Cardiac muscle cell (in vitro differentiated cells and primary cell): ENCODE results near the gene KDM4B. TPM values are rescaled to one million over a fixed set of nuclear protein-coding genes. Genes with fewer than 3 reads are reported as not detected.
A peak's percentile ranks its signal among the peaks of the same experiment; 100 is the strongest.

Experiments used
- DNase-seq, 2 donors: peaks; one replicate each; pipeline versions ENCODE4 v3.0.0 to v3.0.0-alpha.2; 2010 to 2017; ENCODE audit warnings: low read depth in 1 of 2, low spot score in 1 of 2
- H3K27ac ChIP-seq: fragments of 200-600 bp; sonication (generic); 2 replicates; pipeline ENCODE4 v1.5.1; 2016
- H3K27me3 ChIP-seq: fragments of 200-600 bp; sonication (generic); 2 replicates; pipeline ENCODE4 v1.6.0; 2016; ENCODE audit warnings: control low read depth
- H3K36me3 ChIP-seq: fragments of 200-600 bp; sonication (generic); 2 replicates; pipeline ENCODE4 v1.5.1; 2016; ENCODE audit warnings: control low read depth
- H3K4me1 ChIP-seq: fragments of 200-600 bp; sonication (generic); 2 replicates; pipeline ENCODE4 v1.8.1; 2017; ENCODE audit warnings: low read depth, mild to moderate bottlenecking, mixed run types
- H3K4me3 ChIP-seq: fragments of 200-600 bp; sonication (generic); 2 replicates; pipeline ENCODE4 v1.5.1; 2016; ENCODE audit warnings: mild to moderate bottlenecking
- H3K9me3 ChIP-seq: fragments of 200-600 bp; sonication (generic); 2 replicates; pipeline ENCODE4 v1.5.1; 2017; ENCODE audit warnings: low read depth, mild to moderate bottlenecking, control low read depth
- polyA plus RNA-seq: library from polyadenylated mRNA; unstranded; fragments of >200 nt; fragmentation: Nextera tagmentation; extraction: Ambion mirVana; gene quantifications from 2 replicates; pipeline ENCODE4 v1.2.1, GENCODE V29; 2016
- total RNA-seq: library from RNA; depleted of rRNA; stranded (reverse); fragments of >200 nt; gene quantifications from 2 replicates; pipeline ENCODE4 v1.2.3, GENCODE V29; 2016
- TF ChIP-seq, protein P1 (sequence below): IDR thresholded peaks from 2 replicates; pipeline ENCODE4 v1.5.1; 2012; ENCODE audit warnings: low read depth, mild to moderate bottlenecking, low read length

KDM4B gene
- total and polyA plus RNA-seq, 2 experiments from 2014 or later, result 74.6 to 90.6 TPM

DNA sequence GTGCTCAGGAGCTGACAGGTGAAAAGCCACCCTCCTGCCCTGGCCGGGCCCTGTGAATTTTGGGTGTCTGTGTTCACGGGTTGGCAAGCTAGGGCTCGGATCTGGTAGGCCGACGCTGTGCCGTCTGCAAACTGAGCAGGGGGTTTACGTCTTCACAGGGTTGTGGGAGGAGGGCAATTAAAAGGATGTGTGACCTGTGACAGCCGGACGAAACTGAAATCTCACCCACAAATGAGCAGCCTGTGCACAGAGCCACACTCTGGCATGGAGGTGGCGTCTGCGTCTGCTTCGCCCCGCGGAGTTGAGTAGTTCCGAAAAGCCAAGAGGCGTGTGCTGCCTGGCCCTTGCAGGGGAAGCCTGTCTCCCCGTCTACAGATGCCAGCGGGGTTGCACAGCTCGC lies 117.3 kb downstream of the KDM4B start:
- Histone ChIP-seq H3K4me1 (peaks cover 6% of the 10 kb centered on the region), H3K36me3 (peaks cover 14% of the 10 kb centered on the region), H3K27me3 (no peaks in the 10 kb centered on the region), H3K4me3 (no peak overlapping the region), H3K27ac (no peak overlapping the region), H3K9me3 (no peaks in the 10 kb centered on the region)
- TF ChIP-seq, protein P1, sequence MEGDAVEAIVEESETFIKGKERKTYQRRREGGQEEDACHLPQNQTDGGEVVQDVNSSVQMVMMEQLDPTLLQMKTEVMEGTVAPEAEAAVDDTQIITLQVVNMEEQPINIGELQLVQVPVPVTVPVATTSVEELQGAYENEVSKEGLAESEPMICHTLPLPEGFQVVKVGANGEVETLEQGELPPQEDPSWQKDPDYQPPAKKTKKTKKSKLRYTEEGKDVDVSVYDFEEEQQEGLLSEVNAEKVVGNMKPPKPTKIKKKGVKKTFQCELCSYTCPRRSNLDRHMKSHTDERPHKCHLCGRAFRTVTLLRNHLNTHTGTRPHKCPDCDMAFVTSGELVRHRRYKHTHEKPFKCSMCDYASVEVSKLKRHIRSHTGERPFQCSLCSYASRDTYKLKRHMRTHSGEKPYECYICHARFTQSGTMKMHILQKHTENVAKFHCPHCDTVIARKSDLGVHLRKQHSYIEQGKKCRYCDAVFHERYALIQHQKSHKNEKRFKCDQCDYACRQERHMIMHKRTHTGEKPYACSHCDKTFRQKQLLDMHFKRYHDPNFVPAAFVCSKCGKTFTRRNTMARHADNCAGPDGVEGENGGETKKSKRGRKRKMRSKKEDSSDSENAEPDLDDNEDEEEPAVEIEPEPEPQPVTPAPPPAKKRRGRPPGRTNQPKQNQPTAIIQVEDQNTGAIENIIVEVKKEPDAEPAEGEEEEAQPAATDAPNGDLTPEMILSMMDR, result no peak
- no peak for DNase-seq

DNA sequence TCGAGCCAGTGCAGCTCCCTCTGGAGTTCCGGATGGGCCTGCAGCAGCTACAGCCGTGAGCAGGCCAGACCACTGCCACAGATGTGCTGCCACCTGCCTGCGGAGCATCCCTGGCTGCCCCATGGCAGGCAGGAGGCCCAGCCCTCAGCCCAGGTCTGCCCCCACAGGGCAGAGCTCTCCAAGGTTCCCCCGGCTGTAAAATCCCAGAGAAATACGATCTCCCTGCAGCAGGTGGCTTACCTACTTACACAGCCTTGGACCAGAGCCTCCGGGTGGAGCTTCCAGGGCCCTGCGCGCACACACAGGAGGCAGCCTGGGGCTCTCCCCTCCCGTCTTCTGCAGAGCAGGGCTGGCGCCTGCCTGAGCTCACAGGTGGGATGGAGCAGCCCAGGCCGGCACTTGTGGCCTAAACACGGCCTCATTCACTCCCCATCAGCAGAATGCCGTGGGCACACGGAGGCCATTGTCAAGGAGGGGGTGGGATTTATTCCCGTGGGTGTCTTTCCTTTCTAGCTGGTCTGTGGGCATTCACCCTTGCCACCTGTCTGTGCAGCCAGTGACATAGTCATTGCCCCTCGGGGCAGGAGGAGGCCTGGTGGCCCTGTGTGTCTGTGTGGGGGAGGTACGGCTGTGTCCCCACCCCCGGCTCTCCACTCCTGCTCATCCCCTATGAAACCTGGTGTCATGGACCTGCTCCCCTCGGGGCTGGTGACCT lies 118.0 kb downstream of the KDM4B start:
- TF ChIP-seq, protein P1, result no peak
- no peaks in the 10 kb centered on the region for H3K27me3 ChIP-seq
- H3K36me3 ChIP-seq, result peaks cover 8% of the 10 kb centered on the region
- no peak overlapping the region for H3K27ac ChIP-seq
- peaks cover 12% of the 10 kb centered on the region for H3K4me1 ChIP-seq
- no peak for DNase-seq
- H3K4me3 ChIP-seq, result no peak overlapping the region
- no peaks in the 10 kb centered on the region for H3K9me3 ChIP-seq

DNA sequence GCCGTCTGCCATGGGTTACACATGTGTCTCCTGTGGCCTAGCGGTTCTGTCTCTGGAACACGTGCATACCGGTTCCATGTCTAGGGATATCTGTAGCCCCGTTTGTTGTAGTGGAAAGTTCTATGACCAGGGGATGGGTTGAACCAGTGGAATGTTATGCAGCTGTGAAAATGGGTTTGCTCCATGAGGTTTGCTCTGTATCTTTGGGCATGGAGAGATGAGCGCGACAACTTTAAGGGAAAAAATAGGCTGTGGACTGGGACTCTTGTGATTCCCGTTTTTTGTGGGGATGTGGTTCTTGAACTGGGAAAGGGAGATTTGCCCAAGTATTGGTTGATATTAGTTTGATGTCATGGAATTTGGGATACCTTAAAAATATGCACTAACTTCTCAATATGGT lies 120.4 kb downstream of the KDM4B start:
- Histone ChIP-seq H3K36me3 (no peaks in the 10 kb centered on the region), H3K4me3 (no peak overlapping the region), H3K27me3 (no peaks in the 10 kb centered on the region), H3K4me1 (peaks cover 18% of the 10 kb centered on the region), H3K27ac (peak overlapping the region; percentile 16), H3K9me3 (no peaks in the 10 kb centered on the region)
- TF ChIP-seq, protein P1, result no peak
- DNase-seq, result no peak

DNA sequence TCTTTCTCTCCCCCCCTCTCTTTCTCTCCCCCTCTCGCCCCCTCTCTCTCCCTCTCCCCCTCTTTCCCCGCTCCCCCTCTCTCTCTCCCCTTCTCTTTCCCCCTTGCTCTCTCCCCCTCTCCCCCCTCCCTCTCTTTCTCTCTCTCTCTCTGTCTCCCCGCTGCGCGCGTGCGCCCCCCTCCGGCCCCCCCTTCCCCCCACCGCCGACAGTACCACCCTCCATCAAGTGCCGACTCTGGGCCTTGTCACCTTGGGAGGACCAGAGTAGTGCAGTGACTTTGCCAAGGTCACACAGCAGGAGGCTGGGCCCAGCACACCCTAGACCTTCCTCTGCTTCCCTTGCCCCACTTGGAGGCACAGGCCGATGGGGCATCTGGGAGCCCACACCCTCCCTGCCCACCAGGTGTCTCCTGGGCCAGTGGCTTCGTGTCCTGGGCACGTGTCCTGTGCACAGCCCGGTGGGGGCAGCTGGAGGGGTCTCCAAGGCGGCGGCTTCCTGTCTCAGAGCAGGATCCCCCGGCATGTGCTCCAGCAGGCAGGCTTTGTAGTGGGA lies 121.6 kb downstream of the KDM4B start:
- no peak overlapping the region for H3K4me3 ChIP-seq
- no peaks in the 10 kb centered on the region for H3K27me3 ChIP-seq
- DNase-seq, result no peak
- no peaks in the 10 kb centered on the region for H3K36me3 ChIP-seq
- TF ChIP-seq, protein P1, result peak; percentile 7
- peaks cover 21% of the 10 kb centered on the region for H3K4me1 ChIP-seq
- H3K27ac ChIP-seq, result peak overlapping the region; percentile 95
- no peaks in the 10 kb centered on the region for H3K9me3 ChIP-seq

DNA sequence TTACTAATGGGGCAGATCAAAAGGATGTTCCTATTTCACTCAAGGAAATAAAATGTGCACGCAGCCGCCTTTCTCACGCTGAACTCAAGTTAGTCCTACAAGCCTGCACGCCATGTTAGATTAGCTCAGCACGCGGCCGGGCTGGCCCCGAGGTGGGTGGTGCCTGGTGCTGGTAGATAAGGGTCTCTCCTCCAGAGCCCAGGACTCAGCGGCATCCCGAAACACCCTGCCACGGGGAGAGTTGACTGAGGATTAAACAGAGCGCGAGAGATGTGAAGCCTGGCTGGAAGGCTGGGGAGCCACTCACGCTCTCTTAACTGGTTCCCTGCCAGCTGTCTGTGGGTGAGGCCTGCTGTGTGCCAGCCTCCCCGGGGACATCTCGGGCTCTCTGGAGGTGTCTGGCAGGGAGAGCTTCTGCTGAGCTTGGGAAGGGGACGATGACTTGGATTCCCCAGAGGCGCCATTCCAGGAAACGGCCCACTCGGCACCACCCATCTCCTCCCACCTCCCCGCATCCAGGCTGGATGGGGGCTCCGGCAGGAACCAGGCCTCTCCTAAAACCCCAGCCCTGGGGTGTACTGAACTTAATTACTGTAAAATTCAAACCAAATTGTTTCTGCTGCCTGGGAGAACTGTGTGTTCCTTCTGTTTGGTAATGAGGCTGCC lies 122.2 kb downstream of the KDM4B start:
- Histone ChIP-seq H3K36me3 (no peaks in the 10 kb centered on the region), H3K4me1 (peaks cover 21% of the 10 kb centered on the region), H3K27ac (peak overlapping the region; percentile 95), H3K9me3 (no peaks in the 10 kb centered on the region), H3K4me3 (no peak overlapping the region), H3K27me3 (no peaks in the 10 kb centered on the region)
- TF ChIP-seq, protein P1, result no peak
- DNase-seq, result peak; percentile 67 to 88
